ENCODE results near the gene NOXO1. TPM values are rescaled to one million over a fixed set of nuclear protein-coding genes. Genes with fewer than 3 reads are reported as not detected.
A peak's percentile ranks its signal among the peaks of the same experiment; 100 is the strongest.

NOXO1 gene
- total RNA-seq (2014; rRNA removed; shearing (Covaris generic); ENCODE audit: low replicate concordance), result not detected in 2 replicates

GRCh38 chr16:1981398-1981836 is at the start of gene NOXO1:
TSS of gene NOXO1 (minus strand) at chr16:1981469. CDS start at chr16:1981179, 290 bp downstream.
- no peaks in the 10 kb centered on the region for H3K27me3 ChIP-seq (ENCODE audit: low read length)
- no peak within 1 kb of the TSS for H3K9ac ChIP-seq (ENCODE audit: low read length)
- H3K4me1 ChIP-seq (ENCODE audit: low read length), result peaks cover 23% of the 10 kb centered on the region
- H3K9me2 ChIP-seq (replicated peaks; ENCODE audit: insufficient read depth, low read length), result no peaks in the 10 kb centered on the region
- no peaks in the 10 kb centered on the region for H4K20me1 ChIP-seq (ENCODE audit: insufficient read depth, low read depth, low read length)
- H3K36me3 ChIP-seq (ENCODE audit: insufficient read depth, low read length), result peaks cover 2% of the 10 kb centered on the region; the same call in 1 of the 2 replicates
- H2AFZ ChIP-seq (ENCODE audit: low read length), result no peak within 1 kb of the TSS
- DNase-seq, result peak; percentile 64
- H3K4me3 ChIP-seq (ENCODE audit: low read length), result no peak within 1 kb of the TSS
- no peak within 1 kb of the TSS for H3K27ac ChIP-seq (ENCODE audit: low read length)
- H3K9me3 ChIP-seq (ENCODE audit: low read length), result no peaks in the 10 kb centered on the region
- H3K4me2 ChIP-seq (ENCODE audit: low read depth, low read length, poor library complexity, severe bottlenecking), result no peak within 1 kb of the TSS
- peaks cover 11% of the 10 kb centered on the region for H3K79me2 ChIP-seq (ENCODE audit: low read length)

DNA sequence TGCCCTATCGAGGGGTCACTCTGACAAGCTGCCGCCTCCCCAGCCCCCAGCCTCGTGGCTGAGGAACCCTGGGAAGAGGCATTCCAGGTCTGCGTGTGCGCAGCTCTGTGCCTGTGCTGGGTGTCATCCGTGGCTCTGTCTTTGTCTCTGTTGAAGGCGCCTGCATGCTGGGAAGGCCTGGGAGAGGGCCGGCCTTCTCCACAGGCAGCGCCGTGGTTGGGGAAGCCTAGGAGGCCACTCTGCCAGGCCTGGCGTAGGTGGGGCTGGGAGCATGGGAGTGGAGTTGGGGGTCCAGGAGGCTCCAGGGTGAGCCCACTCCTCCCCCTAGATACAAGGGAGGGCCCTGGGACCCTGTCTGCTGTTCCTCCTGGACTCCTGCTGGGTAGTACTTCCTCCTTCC is 48.8 kb upstream of the NOXO1 start:
- Histone ChIP-seq H3K9me2 (replicated peaks; ENCODE audit: insufficient read depth, low read length) (no peaks in the 10 kb centered on the region), H3K4me1 (ENCODE audit: low read length) (no peaks in the 10 kb centered on the region), H4K20me1 (ENCODE audit: insufficient read depth, low read depth, low read length) (no peaks in the 10 kb centered on the region), H3K79me2 (ENCODE audit: low read length) (no peaks in the 10 kb centered on the region), H3K27me3 (ENCODE audit: low read length) (no peaks in the 10 kb centered on the region), H3K9me3 (ENCODE audit: low read length) (no peaks in the 10 kb centered on the region), H3K36me3 (ENCODE audit: insufficient read depth, low read length) (no peaks in the 10 kb centered on the region), H3K4me3 (ENCODE audit: low read length) (no peak overlapping the region), H3K9ac (ENCODE audit: low read length) (no peak overlapping the region), H3K27ac (ENCODE audit: low read length) (no peak overlapping the region), H3K4me2 (ENCODE audit: low read depth, low read length, poor library complexity, severe bottlenecking) (no peak overlapping the region), H2AFZ (ENCODE audit: low read length) (no peak overlapping the region)
- no peak for DNase-seq

DNA sequence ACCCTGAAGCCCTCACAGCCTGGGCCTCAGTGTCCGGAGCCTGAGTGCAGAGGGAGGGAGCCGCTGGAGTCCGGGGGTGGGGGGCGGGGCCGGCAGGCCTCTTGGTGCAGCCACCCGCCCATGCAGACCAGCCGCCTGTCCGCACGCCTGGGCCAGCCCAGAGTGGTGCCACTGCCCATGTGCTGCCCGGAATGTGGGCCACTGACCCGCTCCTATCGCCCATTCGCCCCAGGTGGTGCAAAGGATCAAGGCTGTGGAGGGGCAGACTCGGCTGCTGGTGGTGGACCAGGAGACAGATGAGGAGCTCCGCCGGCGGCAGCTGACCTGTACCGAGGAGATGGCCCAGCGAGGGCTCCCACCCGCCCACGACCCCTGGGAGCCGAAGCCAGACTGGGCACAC is 48.1 kb upstream of the NOXO1 start:
- H3K9me2 ChIP-seq (replicated peaks; ENCODE audit: insufficient read depth, low read length), result no peaks in the 10 kb centered on the region
- no peak overlapping the region for H2AFZ ChIP-seq (ENCODE audit: low read length)
- no peaks in the 10 kb centered on the region for H3K36me3 ChIP-seq (ENCODE audit: insufficient read depth, low read length)
- H3K4me1 ChIP-seq (ENCODE audit: low read length), result no peaks in the 10 kb centered on the region
- no peaks in the 10 kb centered on the region for H4K20me1 ChIP-seq (ENCODE audit: insufficient read depth, low read depth, low read length)
- no peaks in the 10 kb centered on the region for H3K9me3 ChIP-seq (ENCODE audit: low read length)
- no peak overlapping the region for H3K9ac ChIP-seq (ENCODE audit: low read length)
- H3K27me3 ChIP-seq (ENCODE audit: low read length), result no peaks in the 10 kb centered on the region
- H3K27ac ChIP-seq (ENCODE audit: low read length), result no peak overlapping the region
- no peak overlapping the region for H3K4me3 ChIP-seq (ENCODE audit: low read length)
- H3K4me2 ChIP-seq (ENCODE audit: low read depth, low read length, poor library complexity, severe bottlenecking), result no peak overlapping the region
- no peak for DNase-seq
- H3K79me2 ChIP-seq (ENCODE audit: low read length), result no peaks in the 10 kb centered on the region

DNA sequence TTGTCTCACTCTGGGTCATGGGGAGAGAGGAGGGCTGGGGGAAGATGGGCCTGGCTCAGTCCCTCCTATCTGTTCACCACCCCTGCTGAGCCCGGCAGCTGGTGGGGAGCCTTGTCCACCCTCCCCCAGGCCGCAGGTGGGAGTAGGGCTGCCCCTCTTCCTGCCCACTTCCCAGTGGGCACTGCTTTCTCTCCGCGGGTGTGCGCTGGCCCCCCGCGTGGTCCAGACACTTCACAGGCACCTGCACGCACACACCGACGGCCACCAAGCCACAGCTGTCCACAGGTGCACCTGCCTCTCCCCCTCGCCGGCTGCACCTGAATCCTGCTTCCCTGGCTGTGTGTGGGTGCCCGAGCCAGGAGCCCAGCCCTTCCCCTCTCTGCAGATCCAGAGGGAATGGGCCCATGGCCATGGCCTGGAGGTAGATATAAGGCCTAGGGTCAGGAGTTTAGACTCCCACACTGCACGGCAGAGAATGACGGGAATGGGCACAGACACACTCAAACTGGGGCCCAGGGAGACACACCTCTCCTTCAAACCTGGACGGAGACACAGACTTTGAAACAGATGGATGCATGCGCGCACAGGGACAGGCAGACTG is 47.5 kb upstream of the NOXO1 start:
- Histone ChIP-seq H3K4me2 (ENCODE audit: low read depth, low read length, poor library complexity, severe bottlenecking) (no peak overlapping the region), H3K27me3 (ENCODE audit: low read length) (no peaks in the 10 kb centered on the region), H3K9me3 (ENCODE audit: low read length) (no peaks in the 10 kb centered on the region), H3K4me1 (ENCODE audit: low read length) (no peaks in the 10 kb centered on the region), H3K9ac (ENCODE audit: low read length) (no peak overlapping the region), H4K20me1 (ENCODE audit: insufficient read depth, low read depth, low read length) (no peaks in the 10 kb centered on the region), H3K36me3 (ENCODE audit: insufficient read depth, low read length) (no peaks in the 10 kb centered on the region), H3K9me2 (replicated peaks; ENCODE audit: insufficient read depth, low read length) (no peaks in the 10 kb centered on the region), H3K79me2 (ENCODE audit: low read length) (no peaks in the 10 kb centered on the region), H2AFZ (ENCODE audit: low read length) (no peak overlapping the region), H3K4me3 (ENCODE audit: low read length) (no peak overlapping the region), H3K27ac (ENCODE audit: low read length) (no peak overlapping the region)
- DNase-seq, result no peak

- H3K4me2 ChIP-seq (ENCODE audit: low read depth, low read length, poor library complexity, severe bottlenecking), result no peak overlapping the region
- no peak overlapping the region for H3K9ac ChIP-seq (ENCODE audit: low read length)
These were observed 46.9 kb upstream of the NOXO1 start for GRCh38 chr16:2028146-2028545.

DNA sequence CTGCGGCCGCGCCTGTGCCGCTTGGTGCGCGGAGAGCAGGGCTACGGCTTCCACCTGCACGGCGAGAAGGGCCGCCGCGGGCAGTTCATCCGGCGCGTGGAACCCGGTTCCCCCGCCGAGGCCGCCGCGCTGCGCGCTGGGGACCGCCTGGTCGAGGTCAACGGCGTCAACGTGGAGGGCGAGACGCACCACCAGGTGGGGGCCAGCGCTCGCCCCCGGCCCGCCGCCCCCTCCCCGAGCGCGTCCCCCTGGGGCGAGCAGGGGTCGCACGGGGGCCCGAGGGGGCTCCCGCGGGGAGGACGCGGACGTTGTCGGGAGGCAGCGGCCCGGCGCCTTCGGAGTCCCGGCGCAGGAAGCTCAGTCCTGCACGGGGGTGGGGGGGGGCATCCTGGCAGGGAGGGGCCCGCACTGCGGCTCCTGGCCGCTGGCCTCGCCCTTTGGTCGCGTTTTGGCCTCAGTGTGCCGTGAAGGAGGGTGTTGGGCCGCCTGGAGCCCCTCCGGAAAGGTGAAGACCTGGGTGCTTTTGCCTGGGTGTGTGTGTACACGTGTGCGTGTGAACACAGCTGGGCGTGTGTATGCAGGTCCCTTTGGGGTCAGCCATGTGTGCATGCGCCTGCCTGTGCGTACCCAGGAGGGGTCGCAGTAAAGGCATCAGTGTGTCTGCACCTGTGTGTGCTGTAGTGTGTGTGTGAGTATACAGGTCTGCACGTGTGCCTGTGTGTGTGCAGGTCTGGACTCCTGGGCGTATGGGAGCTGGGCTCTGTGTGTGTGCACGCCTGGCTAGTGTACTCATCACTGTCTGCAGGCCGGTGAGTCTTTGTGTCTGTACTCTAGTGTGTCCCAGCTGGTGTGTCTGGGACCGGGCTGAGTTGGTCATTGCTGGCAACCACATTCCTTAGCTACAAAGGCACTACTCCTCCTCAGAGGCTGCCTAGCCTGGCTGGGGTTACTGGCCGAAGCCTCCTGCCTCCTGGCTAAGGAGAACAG is 46.0 kb upstream of the NOXO1 start:
- H2AFZ ChIP-seq (ENCODE audit: low read length), result no peak overlapping the region
- H3K4me2 ChIP-seq (ENCODE audit: low read depth, low read length, poor library complexity, severe bottlenecking), result no peak overlapping the region
- peaks cover 7% of the 10 kb centered on the region for H3K4me1 ChIP-seq (ENCODE audit: low read length)
- H3K9ac ChIP-seq (ENCODE audit: low read length), result no peak overlapping the region
- no peak overlapping the region for H3K4me3 ChIP-seq (ENCODE audit: low read length)
- DNase-seq, result no peak
- no peaks in the 10 kb centered on the region for H3K9me2 ChIP-seq (replicated peaks; ENCODE audit: insufficient read depth, low read length)
- no peaks in the 10 kb centered on the region for H3K79me2 ChIP-seq (ENCODE audit: low read length)
- no peaks in the 10 kb centered on the region for H4K20me1 ChIP-seq (ENCODE audit: insufficient read depth, low read depth, low read length)
- H3K36me3 ChIP-seq (ENCODE audit: insufficient read depth, low read length), result no peaks in the 10 kb centered on the region
- H3K9me3 ChIP-seq (ENCODE audit: low read length), result no peaks in the 10 kb centered on the region
- H3K27me3 ChIP-seq (ENCODE audit: low read length), result no peaks in the 10 kb centered on the region
- no peak overlapping the region for H3K27ac ChIP-seq (ENCODE audit: low read length)

More at GRCh38 chr16:2028146-2028545, 46.9 kb upstream of the NOXO1 start:
- Histone ChIP-seq H3K79me2 (ENCODE audit: low read length) (no peaks in the 10 kb centered on the region), H3K27ac (ENCODE audit: low read length) (no peak overlapping the region), H3K36me3 (ENCODE audit: insufficient read depth, low read length) (no peaks in the 10 kb centered on the region), H3K4me3 (ENCODE audit: low read length) (no peak overlapping the region), H4K20me1 (ENCODE audit: insufficient read depth, low read depth, low read length) (no peaks in the 10 kb centered on the region), H3K9me3 (ENCODE audit: low read length) (no peaks in the 10 kb centered on the region), H2AFZ (ENCODE audit: low read length) (no peak overlapping the region), H3K9me2 (replicated peaks; ENCODE audit: insufficient read depth, low read length) (no peaks in the 10 kb centered on the region), H3K27me3 (ENCODE audit: low read length) (no peaks in the 10 kb centered on the region), H3K4me1 (ENCODE audit: low read length) (peaks cover 4% of the 10 kb centered on the region; the same call in 1 of the 2 replicates)
- DNase-seq, result no peak

- Histone ChIP-seq H3K9me3 (ENCODE audit: low read length) (no peaks in the 10 kb centered on the region), H3K27ac (ENCODE audit: low read length) (no peak within 1 kb of the TSS), H3K27me3 (ENCODE audit: low read length) (no peaks in the 10 kb centered on the region), H2AFZ (ENCODE audit: low read length) (no peak within 1 kb of the TSS), H4K20me1 (ENCODE audit: insufficient read depth, low read depth, low read length) (no peaks in the 10 kb centered on the region), H3K4me2 (ENCODE audit: low read depth, low read length, poor library complexity, severe bottlenecking) (no peak within 1 kb of the TSS), H3K9ac (ENCODE audit: low read length) (no peak within 1 kb of the TSS), H3K9me2 (replicated peaks; ENCODE audit: insufficient read depth, low read length) (no peaks in the 10 kb centered on the region), H3K36me3 (ENCODE audit: insufficient read depth, low read length) (no peaks in the 10 kb centered on the region), H3K79me2 (ENCODE audit: low read length) (no peaks in the 10 kb centered on the region), H3K4me3 (ENCODE audit: low read length) (no peak within 1 kb of the TSS), H3K4me1 (ENCODE audit: low read length) (peaks cover 7% of the 10 kb centered on the region)
- no peak for DNase-seq
These were observed 45.3 kb upstream of the NOXO1 start, which contains the start of gene NHERF2 for GRCh38 chr16:2026461-2027023. TSS of gene NHERF2 (plus strand) at chr16:2026902. CDS start at chr16:2027006, 104 bp downstream.
